Measurements from ENCODE around the gene TPSB2.
"Not testable (repeated sequence)": the region's sequence is repeated elsewhere in the genome, so short reads cannot be mapped to it uniquely, and the experiment has no call there.

Gene TPSB2

DNA sequence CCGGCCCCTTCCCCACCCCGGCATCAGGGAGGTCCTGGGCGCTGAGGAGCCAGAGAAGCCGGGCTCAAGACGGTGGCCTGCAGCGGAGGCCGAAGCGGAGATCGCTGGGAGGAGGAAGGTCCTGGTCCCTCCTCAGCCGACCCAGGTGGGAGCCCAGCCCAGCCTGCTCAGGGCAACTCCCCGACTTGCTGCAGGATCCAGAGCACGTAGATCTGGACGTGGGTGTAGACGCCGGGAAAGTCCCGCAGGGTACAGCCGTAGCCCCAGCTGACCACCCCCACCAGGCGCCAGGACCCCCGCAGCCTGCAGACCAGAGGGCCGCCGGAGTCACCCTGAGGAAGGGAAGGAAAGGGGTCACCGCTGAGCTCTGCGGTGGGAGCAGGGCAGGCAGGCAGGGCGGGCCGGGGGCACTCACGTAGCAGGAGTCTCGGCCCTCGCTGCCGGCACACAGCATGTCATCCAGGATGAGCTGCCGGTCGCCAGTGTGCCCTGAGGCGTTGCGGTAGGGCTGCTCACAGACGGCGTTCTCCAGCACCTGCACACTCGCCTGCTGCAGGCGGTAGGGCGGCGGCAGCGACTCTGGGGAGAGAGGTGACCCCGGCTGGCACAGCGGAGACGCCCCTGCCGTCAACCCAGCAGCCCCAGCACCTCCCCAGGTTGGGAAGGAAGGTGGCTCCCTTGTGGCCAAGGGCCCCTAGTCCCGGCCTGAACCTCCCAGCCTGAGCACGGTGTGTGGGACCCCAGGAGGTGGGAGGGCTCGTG, 31.3 kb upstream of the TPSB2 start:
- no peak for DNase-seq (ENCODE audit: low read depth in 2 of 2)

GRCh38 chr16:1260101-1260680, 30.2 kb upstream of the TPSB2 start:
- DNase-seq (ENCODE audit: low read depth in 2 of 2): no peak

DNA sequence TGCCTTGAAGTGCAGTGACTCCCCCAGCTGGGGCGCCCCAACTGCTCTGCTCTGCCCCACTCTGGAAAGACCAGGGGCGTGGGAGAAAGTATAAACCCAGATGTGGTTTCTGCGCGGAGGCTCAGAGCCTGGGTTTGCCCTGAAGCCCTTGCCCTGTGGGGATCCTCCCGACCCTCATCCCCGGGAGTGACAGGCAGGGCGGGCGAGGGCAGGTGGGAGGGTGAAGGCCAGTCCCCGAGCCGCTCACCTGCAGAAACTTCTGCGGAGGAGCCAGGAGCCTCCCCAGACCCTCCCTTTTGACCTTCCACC, 29.7 kb upstream of the TPSB2 start:
- DNase-seq (ENCODE audit: low read depth in 2 of 2): no peak

GRCh38 chr16:1258906-1259759, 29.1 kb upstream of the TPSB2 start:
- no peak for DNase-seq (ENCODE audit: low read depth in 2 of 2)

- DNase-seq (ENCODE audit: low read depth in 2 of 2): no peak
These were observed 28.2 kb upstream of the TPSB2 start for GRCh38 chr16:1258225-1258600.

DNA sequence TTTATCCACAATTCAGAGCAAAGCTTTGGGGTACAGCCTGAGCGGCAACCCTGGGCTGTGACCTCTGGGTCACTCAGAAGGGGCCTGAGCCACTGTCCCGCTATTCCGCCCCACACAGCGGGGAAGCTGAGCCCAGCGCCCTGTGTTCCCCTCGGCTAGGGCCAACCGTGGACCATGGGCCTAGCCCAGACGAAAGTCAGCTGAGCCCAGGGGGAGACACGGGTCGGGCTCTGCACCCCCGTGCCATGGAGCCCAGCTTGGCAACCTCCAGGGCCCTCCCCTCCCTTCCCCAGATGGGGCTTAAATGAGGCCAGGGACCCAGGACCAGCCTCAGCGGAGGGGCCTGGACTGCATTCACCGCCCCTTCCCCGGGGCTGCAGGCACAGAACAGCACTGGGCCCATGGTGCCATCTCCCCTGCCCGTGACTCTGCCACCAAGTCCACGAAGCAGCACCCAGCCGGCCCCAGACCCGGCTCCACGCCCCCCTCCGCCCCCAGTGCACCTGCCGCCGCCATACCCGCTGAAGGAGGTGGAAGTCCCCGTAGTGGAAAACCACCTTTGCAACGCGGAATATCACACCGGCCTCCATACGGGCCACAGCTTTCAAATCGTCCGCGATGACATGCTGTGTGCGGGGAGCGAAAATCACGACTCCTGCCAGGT, 27.7 kb upstream of the TPSB2 start:
- no peak for DNase-seq (ENCODE audit: low read depth in 2 of 2)

DNA sequence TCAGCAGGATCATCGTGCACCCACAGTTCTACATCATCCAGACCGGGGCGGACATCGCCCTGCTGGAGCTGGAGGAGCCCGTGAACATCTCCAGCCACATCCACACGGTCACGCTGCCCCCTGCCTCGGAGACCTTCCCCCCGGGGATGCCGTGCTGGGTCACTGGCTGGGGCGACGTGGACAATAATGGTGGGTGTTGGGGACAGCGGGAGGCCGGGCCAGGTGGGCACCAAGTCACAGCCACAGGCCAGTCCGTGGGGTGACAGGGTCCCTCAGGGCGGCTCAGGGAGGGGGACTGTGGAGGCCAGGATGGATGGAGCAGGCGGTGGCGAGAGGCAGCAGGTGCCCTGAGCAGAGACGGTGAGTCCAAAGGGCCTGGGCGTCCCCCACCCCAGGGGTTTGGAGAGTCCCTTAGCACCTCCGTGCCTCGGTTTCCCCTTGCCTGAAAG, 26.9 kb upstream of the TPSB2 start:
- no peak for DNase-seq (ENCODE audit: low read depth in 2 of 2)

GRCh38 chr16:1256296-1256873, 26.4 kb upstream of the TPSB2 start:
- DNase-seq (ENCODE audit: low read depth in 2 of 2): not testable (repeated sequence)

GRCh38 chr16:1255276-1256122, 25.5 kb upstream of the TPSB2 start, which contains the start of gene TPSD1:
Gene TPSD1, plus strand, starts transcription at chr16:1256069. Its CDS starts 212 bp downstream, at chr16:1256281.
- not testable (repeated sequence) for DNase-seq (ENCODE audit: low read depth in 2 of 2)

DNA sequence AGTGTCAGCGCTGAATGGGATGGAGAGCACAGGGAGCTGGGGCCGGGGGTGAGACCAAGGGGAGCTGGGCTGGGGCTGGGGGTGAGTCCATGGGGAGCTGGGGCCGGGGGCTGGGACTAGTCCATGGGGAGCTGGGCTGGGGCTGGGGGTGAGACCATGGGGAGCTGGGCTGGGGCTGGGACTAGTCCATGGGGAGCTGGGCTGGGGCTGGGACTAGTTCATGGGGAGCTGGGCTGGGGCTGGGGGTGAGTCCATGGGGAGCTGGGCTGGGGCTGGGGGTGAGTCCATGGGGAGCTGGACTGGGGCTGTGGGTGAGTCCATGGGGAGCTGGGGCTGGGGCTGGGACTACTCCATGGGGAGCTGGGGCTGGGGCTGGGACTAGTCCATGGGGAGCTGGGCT, 24.8 kb upstream of the TPSB2 start:
- DNase-seq (ENCODE audit: low read depth in 2 of 2): not testable (repeated sequence)

GRCh38 chr16:1253701-1254364, 23.8 kb upstream of the TPSB2 start:
- DNase-seq (ENCODE audit: low read depth in 2 of 2): not testable (repeated sequence)

- DNase-seq (ENCODE audit: low read depth in 2 of 2): not testable (repeated sequence)
These were observed 19.2 kb upstream of the TPSB2 start for GRCh38 chr16:1249031-1249755.

GRCh38 chr16:1247903-1248537, 18.0 kb upstream of the TPSB2 start:
- DNase-seq (ENCODE audit: low read depth in 2 of 2): not testable (repeated sequence)

DNA sequence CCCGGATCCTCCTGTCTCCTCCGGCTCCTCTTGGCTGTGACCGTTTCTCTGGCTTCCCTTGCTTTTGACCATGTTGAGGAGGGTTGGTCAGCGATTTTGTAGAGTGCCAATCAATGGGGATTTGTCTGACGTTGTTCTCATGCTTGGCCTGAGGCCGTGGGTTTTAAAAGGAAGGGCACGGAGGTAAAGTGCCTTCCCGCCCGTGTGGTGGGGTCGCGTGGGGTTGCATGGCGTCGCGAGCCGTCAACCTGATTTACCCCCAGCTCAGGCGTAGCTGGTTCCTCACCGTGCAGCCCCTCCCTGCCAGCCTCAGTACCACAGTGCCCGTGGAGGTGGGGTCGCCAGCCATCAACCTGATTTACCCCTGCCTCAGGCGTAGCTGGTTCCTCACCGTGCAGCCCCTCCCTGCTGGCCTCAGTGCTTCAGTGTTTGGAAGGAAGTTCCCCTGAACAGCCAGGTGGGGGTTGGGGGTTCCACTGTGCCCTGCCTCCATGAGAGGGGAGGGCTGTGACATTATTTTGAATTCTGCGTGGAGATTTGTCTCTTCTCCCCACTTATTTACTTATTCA, 15.6 kb upstream of the TPSB2 start:
- DNase-seq (ENCODE audit: low read depth in 2 of 2): no peak

DNA sequence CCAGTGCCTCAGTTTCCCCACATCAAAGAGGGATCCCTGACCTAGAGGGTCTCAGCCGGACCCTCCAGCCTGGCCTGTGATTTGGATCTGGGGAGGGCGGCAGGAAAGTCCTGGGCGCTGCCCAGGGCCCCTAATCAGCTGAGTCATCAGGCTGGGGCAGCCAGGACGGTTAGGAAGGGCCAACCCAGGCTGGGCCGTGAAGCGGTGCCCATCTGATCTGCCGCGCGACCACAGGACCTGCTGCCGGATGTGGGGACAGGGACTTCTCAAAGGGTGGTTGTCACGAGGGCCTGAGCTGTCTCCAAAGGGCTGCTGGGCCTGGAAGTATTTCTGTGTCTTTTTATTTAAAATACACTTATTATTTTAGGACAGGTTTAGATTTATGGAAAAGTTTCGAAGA, 14.9 kb upstream of the TPSB2 start:
- DNase-seq (ENCODE audit: low read depth in 2 of 2): no peak

DNA sequence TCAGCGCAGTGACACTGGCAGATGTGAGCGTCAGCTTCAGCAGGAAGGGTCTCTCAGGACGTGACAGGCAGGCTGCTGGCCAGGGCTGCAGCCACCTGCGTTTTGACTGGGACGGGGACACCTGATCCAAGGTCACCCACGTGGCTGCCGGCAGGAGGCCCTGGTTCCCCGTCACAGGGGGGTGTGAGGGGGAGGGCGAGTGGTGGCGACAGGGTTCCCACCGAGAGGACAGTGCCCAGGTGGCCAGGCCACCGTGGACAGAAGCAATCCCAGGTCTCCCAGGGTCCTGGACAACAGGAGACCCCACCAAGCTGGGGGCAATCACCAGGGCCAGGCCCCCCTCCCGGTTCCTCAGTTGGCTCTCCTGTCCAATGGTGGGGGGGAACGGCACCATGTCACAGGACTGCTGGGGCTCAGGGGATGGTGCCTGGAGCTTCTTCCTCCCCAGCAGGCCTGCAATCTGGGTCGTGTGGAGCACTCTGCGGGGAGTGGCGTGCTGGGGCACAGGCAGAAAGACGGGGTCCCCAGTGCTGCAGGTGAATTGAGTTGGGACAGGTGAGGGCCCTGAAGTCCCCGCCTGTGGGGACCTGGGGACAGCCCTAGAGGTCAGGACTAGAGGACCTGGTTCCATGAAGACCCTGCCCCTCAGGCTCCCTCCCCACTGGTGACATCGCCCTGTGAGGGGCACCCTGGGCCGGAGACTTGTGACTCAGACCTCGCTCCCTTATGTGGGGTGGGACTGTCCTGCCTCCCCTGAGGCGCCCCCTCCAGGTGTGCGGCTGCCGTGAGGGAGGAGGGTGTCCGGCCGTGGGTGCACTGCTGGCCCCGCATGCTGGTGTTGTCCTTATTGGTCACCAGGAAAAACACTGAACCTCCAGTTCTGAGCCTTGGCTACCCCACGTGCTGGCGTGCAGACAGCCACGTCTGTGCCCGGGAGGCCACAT, 14.2 kb upstream of the TPSB2 start:
- not testable (repeated sequence) for DNase-seq (ENCODE audit: low read depth in 2 of 2)

DNA sequence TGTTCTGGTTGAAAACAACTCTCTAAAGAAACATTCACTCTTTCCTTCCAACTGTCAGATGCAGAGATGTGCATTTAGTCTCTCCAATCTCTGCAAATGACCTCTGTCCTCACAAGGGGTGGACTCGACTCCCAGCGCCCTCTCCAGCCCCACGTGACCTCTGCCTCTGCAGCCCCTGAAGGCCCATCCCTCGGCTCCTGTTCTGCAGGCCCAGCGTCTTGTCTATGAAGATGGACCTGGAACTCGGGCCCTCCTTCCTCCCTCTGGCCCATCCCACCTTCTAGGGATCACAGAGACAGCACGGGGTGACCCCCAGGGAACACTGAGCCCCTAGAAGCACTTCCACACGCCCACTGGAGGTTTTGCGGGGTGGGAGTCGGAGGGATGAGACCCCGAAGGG, 13.4 kb upstream of the TPSB2 start:
- not testable (repeated sequence) for DNase-seq (ENCODE audit: low read depth in 2 of 2)

DNA sequence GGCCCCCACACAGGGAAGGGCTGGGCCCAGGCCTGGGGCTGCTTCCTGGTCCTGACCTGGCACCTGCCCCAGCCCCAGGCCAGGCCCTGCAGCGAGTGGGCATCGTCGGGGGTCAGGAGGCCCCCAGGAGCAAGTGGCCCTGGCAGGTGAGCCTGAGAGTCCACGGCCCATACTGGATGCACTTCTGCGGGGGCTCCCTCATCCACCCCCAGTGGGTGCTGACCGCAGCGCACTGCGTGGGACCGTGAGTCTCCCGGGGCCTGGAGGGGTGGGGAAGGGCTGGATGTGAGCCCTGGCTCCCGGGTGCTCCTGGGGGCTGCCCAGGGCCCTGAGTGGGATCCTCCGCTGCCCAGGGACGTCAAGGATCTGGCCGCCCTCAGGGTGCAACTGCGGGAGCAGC, 11.1 kb upstream of the TPSB2 start:
- DNase-seq (ENCODE audit: low read depth in 2 of 2): not testable (repeated sequence)
